Spleen (tissue), 11 donors: ENCODE results near the gene ODAD3. TPM values are rescaled to one million over a fixed set of nuclear protein-coding genes. Genes with fewer than 3 reads are reported as not detected.
A peak's percentile ranks its signal among the peaks of the same experiment; 100 is the strongest.
"Not testable (repeated sequence)": the region's sequence is repeated elsewhere in the genome, so short reads cannot be mapped to it uniquely, and the experiment has no call there.

Experiments
- DNase-seq: peaks from one replicate; pipeline ENCODE4 v3.0.0-alpha.2; 2020
- H3K27ac ChIP-seq, 8 donors: fragments of 200-600 bp; sonication (generic) in 7 of 8; 1 replicate in 4 of 8; 2 replicates in 4 of 8; pipeline versions ENCODE4 v1.5.0 to v1.8.0; 2016 to 2021; ENCODE audit warnings: inconsistent platforms in 4 of 8, mild to moderate bottlenecking in 4 of 8, moderate library complexity in 1 of 8
- H3K27me3 ChIP-seq, 7 donors: fragments of 200-600 bp; sonication (generic) in 6 of 7; replicated peaks in 1 of 7; 1 replicate in 4 of 7; 2 replicates in 3 of 7; pipeline versions ENCODE4 v1.5.0 to v1.8.0; 2016 to 2021; ENCODE audit warnings: inconsistent platforms in 3 of 7, mild to moderate bottlenecking in 1 of 7
- H3K36me3 ChIP-seq, 6 donors: fragments of 200-600 bp; sonication (generic) in 5 of 6; 1 replicate in 4 of 6; 2 replicates in 2 of 6; pipeline versions ENCODE4 v1.5.0 to v1.8.0; 2016 to 2021; ENCODE audit warnings: inconsistent platforms in 2 of 6
- H3K4me1 ChIP-seq, 6 donors: fragments of 200-600 bp; sonication (generic) in 5 of 6; 1 replicate in 3 of 6; 2 replicates in 3 of 6; pipeline versions ENCODE4 v1.5.0 to v1.8.0; 2016 to 2021; ENCODE audit warnings: inconsistent platforms in 3 of 6
- H3K4me3 ChIP-seq, 8 donors: fragments of 200-600 bp; sonication (generic) in 7 of 8; 1 replicate in 4 of 8; 2 replicates in 4 of 8; pipeline versions ENCODE4 v1.5.0 to v1.8.0; 2016 to 2021; ENCODE audit warnings: inconsistent platforms in 4 of 8, mild to moderate bottlenecking in 4 of 8, moderate library complexity in 2 of 8
- H3K9me3 ChIP-seq, 8 donors: fragments of 200-600 bp; sonication (generic) in 7 of 8; 1 replicate in 4 of 8; 2 replicates in 4 of 8; pipeline versions ENCODE4 v1.5.0 to v1.8.0; 2016 to 2021; ENCODE audit warnings: inconsistent platforms in 4 of 8
- POLR2A ChIP-seq, 3 donors: fragments of 450-650 bp; IDR thresholded peaks; one replicate each; pipeline ENCODE4 v1.5.1; 2017; ENCODE audit warnings: antibody characterized with exemption in 3 of 3, mild to moderate bottlenecking in 1 of 3
- POLR2AphosphoS5 ChIP-seq, 3 donors: sonication (generic); formaldehyde crosslinking; IDR thresholded peaks; one replicate each; pipeline ENCODE4 v1.5.1; 2017; ENCODE audit warnings: antibody characterized with exemption in 3 of 3
- WGBS, 5 donors: extraction: QIAGEN DNeasy Blood & Tissue Kit in 3 of 5; methylation state at CpG; one replicate each; pipeline versions ENCODE4 v1.1.5 to v1.1.7; 2013 to 2018; 5-methylcytosine and 5-hydroxymethylcytosine counted together
- intact Hi-C: fragments of 100-400 bp; cut with DNase I; formaldehyde crosslinking; loops from one replicate; pipeline ENCODE4 v1.15.0; 2023; ENCODE audit warnings: low total_unique reads
- polyA plus RNA-seq, 3 donors: library from polyadenylated mRNA; stranded (reverse); fragments of 200-250 nt; gene quantifications; one replicate each; pipeline ENCODE4 v1.2.1, GENCODE V29; 2013
- total RNA-seq, 7 donors: library from RNA; depleted of rRNA in 3 of 7; stranded (reverse); fragments of >200 nt in 3 of 7; fragmentation: NEBNext Ultra II Directional in 4 of 7; extraction: Animal tissue kit (Norgen Biotek cat#: 25700) in 4 of 7; gene quantifications; one replicate each; pipeline versions ENCODE4 v1.1.0 to v1.2.1, GENCODE V29; 2016 to 2021
- TF ChIP-seq, protein P1 (sequence below), 11 experiments: fragments of 200-600 bp in 7 of 11; fragments of 450-650 bp in 4 of 11; sonication (generic) in 4 of 11; IDR thresholded peaks in 8 of 11; conservative IDR thresholded peaks in 3 of 11; 1 replicate in 7 of 11; 2 replicates in 4 of 11; pipeline versions ENCODE4 v1.4.0 to v1.8.0; 2016 to 2021; ENCODE audit warnings: antibody characterized with exemption in 11 of 11, inconsistent platforms in 4 of 11, mild to moderate bottlenecking in 1 of 11
- donor health status: healthy with polysubstance abuse.
- donor health status: DM: no; HTN: no; CAD: no; lungs with moderate emphysema.
- donor health status: DM: no; HTN: no; CAD: no.
- donor health status: Bipolar disorder and iron deficiency.
- donor health status: healthy.
- donor health status: DM: no; HTN: no; CAD: no.
- donor health status: DM: yes; HTN: yes; CAD: no.

The ODAD3 gene
- total and polyA plus RNA-seq, 10 donors: 0.23 to 2.3 (median 1.3) TPM

DNA sequence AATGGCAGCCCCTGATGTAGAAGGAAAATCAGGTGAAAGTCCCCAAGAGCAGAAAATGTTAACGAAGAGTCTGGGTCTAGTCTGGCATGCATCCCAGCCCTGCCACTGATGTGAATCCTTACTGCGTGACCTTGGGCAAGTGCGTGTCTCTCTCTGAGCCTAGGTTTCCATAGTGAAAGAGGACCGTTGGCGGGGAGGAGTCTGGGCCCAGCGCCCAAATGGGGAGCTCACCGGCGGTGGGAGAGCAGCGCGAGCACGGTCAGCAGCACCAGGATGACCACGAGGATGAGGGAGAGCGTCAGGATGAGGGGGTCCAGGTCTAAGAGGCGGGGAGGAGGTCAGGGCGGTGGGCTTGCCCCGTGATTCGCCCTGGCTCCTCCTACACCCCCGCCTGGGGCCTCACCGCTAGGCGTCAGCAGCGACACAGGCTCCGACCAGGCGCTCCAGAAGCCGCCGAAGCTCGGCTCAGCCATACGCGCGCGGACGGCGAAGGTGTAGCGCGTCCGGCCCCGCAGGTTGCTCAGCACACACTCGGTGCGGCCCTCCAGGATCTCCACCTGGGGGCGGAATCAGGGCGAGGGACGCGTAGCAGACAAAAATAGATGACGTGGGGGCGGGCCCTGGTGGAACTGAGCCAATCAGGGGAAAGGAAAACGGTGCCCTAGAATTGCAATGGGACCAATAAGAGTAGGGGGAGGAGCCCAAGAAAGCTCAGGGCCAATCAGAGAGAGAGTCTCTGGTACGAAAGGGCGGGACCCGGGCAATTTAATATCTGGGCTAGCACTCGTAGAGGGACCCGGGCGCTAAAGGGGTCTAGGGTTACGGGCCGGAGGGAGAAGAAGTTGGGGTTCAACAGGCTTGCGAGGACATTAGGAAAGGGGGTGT is 54.0 kb downstream of the ODAD3 start:
- Histone ChIP-seq H3K4me1 (peaks cover 36 to 91% (median 75%) of the 10 kb centered on the region in 6 donors), H3K4me3 (peak overlapping the region; percentile 49 to 81 (median 61)), H3K36me3 (peaks cover 0 to 16% (median 2%) of the 10 kb centered on the region in 6 donors), H3K27me3 (peaks cover 0 to 26% (median 0%) of the 10 kb centered on the region in 7 donors), H3K27ac (peak overlapping the region; percentile 83 to 97 (median 94)), H3K9me3 (no peaks in the 10 kb centered on the region)
- 0 to 2% (median 2%) methylated on average over 38 to 54 of the region's 54 CpGs for WGBS, 5 donors
- TF ChIP-seq POLR2AphosphoS5 (IDR thresholded peaks at IDR 0.05): peak; percentile 98 to 99 (median 99)
- TF ChIP-seq, protein P1, sequence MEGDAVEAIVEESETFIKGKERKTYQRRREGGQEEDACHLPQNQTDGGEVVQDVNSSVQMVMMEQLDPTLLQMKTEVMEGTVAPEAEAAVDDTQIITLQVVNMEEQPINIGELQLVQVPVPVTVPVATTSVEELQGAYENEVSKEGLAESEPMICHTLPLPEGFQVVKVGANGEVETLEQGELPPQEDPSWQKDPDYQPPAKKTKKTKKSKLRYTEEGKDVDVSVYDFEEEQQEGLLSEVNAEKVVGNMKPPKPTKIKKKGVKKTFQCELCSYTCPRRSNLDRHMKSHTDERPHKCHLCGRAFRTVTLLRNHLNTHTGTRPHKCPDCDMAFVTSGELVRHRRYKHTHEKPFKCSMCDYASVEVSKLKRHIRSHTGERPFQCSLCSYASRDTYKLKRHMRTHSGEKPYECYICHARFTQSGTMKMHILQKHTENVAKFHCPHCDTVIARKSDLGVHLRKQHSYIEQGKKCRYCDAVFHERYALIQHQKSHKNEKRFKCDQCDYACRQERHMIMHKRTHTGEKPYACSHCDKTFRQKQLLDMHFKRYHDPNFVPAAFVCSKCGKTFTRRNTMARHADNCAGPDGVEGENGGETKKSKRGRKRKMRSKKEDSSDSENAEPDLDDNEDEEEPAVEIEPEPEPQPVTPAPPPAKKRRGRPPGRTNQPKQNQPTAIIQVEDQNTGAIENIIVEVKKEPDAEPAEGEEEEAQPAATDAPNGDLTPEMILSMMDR (IDR thresholded peaks at IDR 0.05 in 8 of 11, conservative IDR thresholded peaks at IDR 0.05 in 3 of 11): peak; percentile 84 to 92 (median 88)
- TF ChIP-seq POLR2A (IDR thresholded peaks at IDR 0.05): peak in 2 of 3 donors; percentile 78 to 92
- DNase-seq: peak; percentile 98
- intact Hi-C loops: loop anchor here (5.0 kb wide), 1 partner anchor 56 kb away; the partner anchor contains the start of genes ODAD3 and PRKCSH

DNA sequence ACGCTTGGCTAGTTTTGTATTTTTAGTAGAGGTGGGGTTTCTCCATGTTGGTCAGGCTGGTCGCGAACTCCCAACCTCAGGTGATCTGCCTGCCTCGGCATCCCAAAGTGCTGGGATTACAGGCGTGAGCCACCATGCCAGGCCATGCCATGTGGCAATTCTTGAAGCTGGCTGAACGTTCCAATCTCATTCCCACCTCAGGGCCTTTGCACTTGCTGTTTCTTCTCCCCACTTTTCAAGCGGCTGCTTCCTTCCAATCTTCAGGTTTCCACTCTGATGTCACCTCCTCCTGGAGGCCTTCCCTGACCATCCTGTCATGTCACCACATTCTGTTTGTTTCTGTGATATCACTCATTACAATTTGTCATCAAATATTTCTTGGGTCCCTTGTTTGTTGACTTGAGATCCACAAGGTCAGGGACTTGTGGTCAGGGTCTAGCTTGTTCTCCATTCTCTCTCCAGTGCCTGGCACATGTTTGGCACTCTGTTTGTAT is 55.0 kb downstream of the ODAD3 start:
- TF ChIP-seq, protein P1 (IDR thresholded peaks at IDR 0.05 in 8 of 11, conservative IDR thresholded peaks at IDR 0.05 in 3 of 11): no peak
- TF ChIP-seq POLR2A (IDR thresholded peaks at IDR 0.05) (no peak), POLR2AphosphoS5 (IDR thresholded peaks at IDR 0.05) (no peak)
- 91 to 97% (median 93%) methylated on average over 7 of the region's 7 CpGs for WGBS, 5 donors
- Histone ChIP-seq H3K9me3 (no peaks in the 10 kb centered on the region), H3K4me1 (peaks cover 39 to 98% (median 81%) of the 10 kb centered on the region in 6 donors), H3K4me3 (peak overlapping the region in 2 of 8 donors; percentile 56 to 81), H3K27me3 (peaks cover 0 to 26% (median 0%) of the 10 kb centered on the region in 7 donors), H3K36me3 (peaks cover 0 to 16% (median 2%) of the 10 kb centered on the region in 6 donors), H3K27ac (peak overlapping the region in 7 of 8 donors; percentile 88 to 97 (median 95))
- no peak for DNase-seq
- intact Hi-C loops: loop anchor here (5.0 kb wide), 1 partner anchor 57 kb away; the partner anchor contains the start of genes ODAD3 and PRKCSH

DNA sequence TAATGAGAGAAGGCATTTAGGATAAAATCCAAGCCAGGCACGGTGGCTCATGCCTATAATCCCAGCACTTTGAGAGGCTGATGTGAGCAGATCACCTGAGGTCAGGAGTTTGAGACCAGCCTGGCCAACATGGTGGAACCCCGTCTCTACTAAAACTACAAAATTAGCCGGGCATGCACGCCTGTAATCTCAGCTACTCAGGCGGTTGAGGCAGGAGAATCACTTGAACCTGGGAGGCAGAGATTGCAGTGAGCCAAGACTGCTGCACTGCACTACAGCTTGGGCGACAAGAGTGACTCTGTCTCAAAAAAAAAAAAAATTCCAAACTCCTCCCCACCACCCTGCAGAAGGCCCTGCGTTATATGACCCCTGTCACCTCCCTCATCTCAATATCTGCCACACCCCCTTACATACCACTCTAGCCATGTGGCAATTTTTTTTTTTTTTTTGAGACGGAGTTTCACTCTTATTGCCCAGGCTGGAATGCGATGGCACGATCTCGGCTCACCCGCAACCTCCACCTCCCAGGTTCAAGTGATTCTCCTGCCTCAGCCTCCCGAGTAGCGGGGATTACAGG is 55.6 kb downstream of the ODAD3 start:
- WGBS, 5 donors: 90 to 93% (median 91%) methylated on average over 14 of the region's 14 CpGs
- H3K27me3 ChIP-seq: peaks cover 0 to 26% (median 0%) of the 10 kb centered on the region in 7 donors
- H3K4me3 ChIP-seq, H3K9me3 ChIP-seq, intact Hi-C loops, DNase-seq: not testable (repeated sequence)
- peaks cover 0 to 16% (median 2%) of the 10 kb centered on the region in 6 donors for H3K36me3 ChIP-seq
- H3K4me1 ChIP-seq: peaks cover 39 to 93% (median 80%) of the 10 kb centered on the region in 6 donors
- H3K27ac ChIP-seq: peak overlapping the region in 2 of 8 donors; percentile 97

DNA sequence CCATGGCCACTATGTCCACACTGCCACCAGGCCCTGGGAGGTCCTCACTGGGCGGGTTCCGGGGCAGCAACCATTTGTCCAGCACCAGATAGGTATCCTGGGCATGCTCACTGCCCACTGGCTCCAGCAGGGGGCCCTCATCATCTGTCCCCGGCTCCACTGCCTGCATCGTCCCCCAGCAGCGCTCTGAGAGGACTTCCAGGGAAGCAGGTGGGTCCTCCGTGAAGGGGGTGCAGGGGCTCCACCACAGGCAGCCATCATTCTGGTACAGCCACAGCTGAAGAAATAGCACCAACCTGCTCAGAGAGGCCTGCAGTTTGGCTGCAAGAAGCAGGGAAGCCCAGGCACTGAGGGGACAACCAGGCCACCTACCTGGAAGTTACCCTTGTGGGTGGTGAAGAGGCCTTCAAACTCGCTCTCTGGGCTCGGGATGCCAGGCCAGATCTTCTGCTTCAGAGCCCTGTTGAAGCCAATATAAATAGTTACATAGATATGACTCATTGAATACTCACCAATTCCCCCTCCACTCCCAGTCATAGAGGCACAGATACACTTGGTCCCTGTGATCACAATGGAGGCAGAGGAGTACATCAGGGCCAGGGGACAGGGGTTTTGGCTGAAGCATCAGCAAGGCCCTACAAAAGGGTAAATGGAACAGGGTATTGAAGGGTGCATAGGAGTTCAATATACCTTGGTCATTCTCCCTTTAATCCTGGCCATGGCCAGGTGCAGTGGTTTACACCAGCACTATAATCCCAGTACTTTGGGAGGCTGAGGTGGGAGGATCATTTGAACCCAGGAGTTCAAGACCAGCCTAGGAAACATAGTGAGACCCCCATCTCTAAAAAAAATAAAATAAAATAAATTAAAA is 56.4 kb downstream of the ODAD3 start:
- H3K36me3 ChIP-seq: peaks cover 0 to 16% (median 2%) of the 10 kb centered on the region in 6 donors
- peaks cover 0 to 18% (median 0%) of the 10 kb centered on the region in 7 donors for H3K27me3 ChIP-seq
- H3K4me3 ChIP-seq: no peak overlapping the region
- 52 to 70% (median 56%) methylated on average over 8 of the region's 8 CpGs; no CpG with 5 or more reads in 1 of the 5 donors for WGBS, 5 donors
- H3K4me1 ChIP-seq: peaks cover 44 to 93% (median 80%) of the 10 kb centered on the region in 6 donors
- TF ChIP-seq, protein P1 (IDR thresholded peaks at IDR 0.05 in 8 of 11, conservative IDR thresholded peaks at IDR 0.05 in 3 of 11): peak; percentile 21 to 71 (median 58)
- TF ChIP-seq POLR2A (IDR thresholded peaks at IDR 0.05): no peak
- TF ChIP-seq POLR2AphosphoS5 (IDR thresholded peaks at IDR 0.05): peak; percentile 9 to 61 (median 51)
- H3K27ac ChIP-seq: peak overlapping the region in 4 of 8 donors; percentile 13 to 97 (median 74)
- H3K9me3 ChIP-seq: no peaks in the 10 kb centered on the region
- DNase-seq: peak; percentile 86
- intact Hi-C loops: no loop called here
